Kidney (tissue), 14 donors: ENCODE measurements around the gene SEC11A. TPM values are rescaled to one million over a fixed set of nuclear protein-coding genes. Genes with fewer than 3 reads are reported as not detected.

ENCODE experiments used
- DNase-seq, 5 donors: peaks; one replicate each; pipeline ENCODE4 v3.0.0-alpha.2; 2013 to 2020
- FAIRE-seq: peaks from 2 replicates; lab custom pipeline; 2012; peaks lifted over from hg19 to GRCh38; lab: Jason Lieb, UNC
- H3K27ac ChIP-seq, 2 donors: one replicate each; pipeline ENCODE4 v1.7.0; 2013; ENCODE audit warnings: low read depth in 2 of 2, low read length in 2 of 2, inconsistent platforms in 1 of 2
- H3K27me3 ChIP-seq: one replicate; pipeline ENCODE4 v1.7.1; 2013; ENCODE audit warnings: low read length, inconsistent platforms; ENCODE audit not compliant: control insufficient read depth, insufficient read depth
- H3K36me3 ChIP-seq, 3 donors: one replicate each; pipeline versions ENCODE4 v1.7.0 to v1.7.1; 2013; ENCODE audit warnings: low read length in 3 of 3, control low read depth in 1 of 3, inconsistent platforms in 1 of 3; ENCODE audit not compliant: insufficient read depth in 3 of 3, control insufficient read depth in 2 of 3
- H3K4me1 ChIP-seq, 3 donors: one replicate each; pipeline versions ENCODE4 v1.7.0 to v1.7.1; 2013; ENCODE audit warnings: low read length in 3 of 3, inconsistent platforms in 1 of 3, low read depth in 1 of 3; ENCODE audit not compliant: control insufficient read depth in 2 of 3, insufficient read depth in 2 of 3
- H3K4me3 ChIP-seq, 3 donors: one replicate each; pipeline versions ENCODE4 v1.7.0 to v1.8.1; 2013; ENCODE audit warnings: low read length in 3 of 3, control low read depth in 1 of 3, inconsistent platforms in 1 of 3
- H3K9ac ChIP-seq, 3 donors: one replicate each; pipeline versions ENCODE4 v1.7.0 to v1.7.1; 2013; ENCODE audit warnings: low read length in 3 of 3, control low read depth in 1 of 3, inconsistent platforms in 1 of 3
- H3K9me3 ChIP-seq, 3 donors: one replicate each; pipeline versions ENCODE4 v1.7.0 to v1.7.1; 2013; ENCODE audit warnings: low read length in 3 of 3, control low read depth in 1 of 3, inconsistent platforms in 1 of 3; ENCODE audit not compliant: control insufficient read depth in 2 of 3, insufficient read depth in 1 of 3
- intact Hi-C: fragments of 100-400 bp; cut with DNase I; formaldehyde crosslinking; loops from one replicate; pipeline ENCODE4 v1.11.1; 2022
- polyA plus RNA-seq: library from polyadenylated mRNA; stranded (reverse); fragments of 350-450 nt; fragmentation: Illumina TruSeq; extraction: RNeasy Lipid Tissue Mini Kit (QIAGEN cat#74804); gene quantifications from one replicate; pipeline ENCODE4 v1.2.3, GENCODE V29; 2014; ENCODE audit warnings: low read depth, low replicate concordance; ENCODE audit not compliant: insufficient read depth
- total RNA-seq: library from RNA; stranded (reverse); fragmentation: NEBNext Ultra II Directional; extraction: Animal tissue kit (Norgen Biotek cat#: 25700); gene quantifications from one replicate; pipeline ENCODE4 v1.2.1, GENCODE V29; 2021
- TF ChIP-seq, protein P1 (sequence below): IDR thresholded peaks from 3 replicates; pipeline ENCODE4 v1.5.1; 2012; ENCODE audit warnings: mild to moderate bottlenecking, moderate library complexity, borderline replicate concordance; ENCODE audit not compliant: insufficient read depth; ENCODE audit errors: extremely low read depth
- donor health status: control.
- donor health status: control.
- donor health status: control.
- donor health status: control.
- donor health status: control.
- donor health status: DM: yes; HTN: yes; CAD: no.
- donor health status: Normal renal cell carcinoma (clear cell type).

The SEC11A gene
- total and polyA plus RNA-seq, 2 donors from 2014 or later, result 147 to 161 TPM

DNA sequence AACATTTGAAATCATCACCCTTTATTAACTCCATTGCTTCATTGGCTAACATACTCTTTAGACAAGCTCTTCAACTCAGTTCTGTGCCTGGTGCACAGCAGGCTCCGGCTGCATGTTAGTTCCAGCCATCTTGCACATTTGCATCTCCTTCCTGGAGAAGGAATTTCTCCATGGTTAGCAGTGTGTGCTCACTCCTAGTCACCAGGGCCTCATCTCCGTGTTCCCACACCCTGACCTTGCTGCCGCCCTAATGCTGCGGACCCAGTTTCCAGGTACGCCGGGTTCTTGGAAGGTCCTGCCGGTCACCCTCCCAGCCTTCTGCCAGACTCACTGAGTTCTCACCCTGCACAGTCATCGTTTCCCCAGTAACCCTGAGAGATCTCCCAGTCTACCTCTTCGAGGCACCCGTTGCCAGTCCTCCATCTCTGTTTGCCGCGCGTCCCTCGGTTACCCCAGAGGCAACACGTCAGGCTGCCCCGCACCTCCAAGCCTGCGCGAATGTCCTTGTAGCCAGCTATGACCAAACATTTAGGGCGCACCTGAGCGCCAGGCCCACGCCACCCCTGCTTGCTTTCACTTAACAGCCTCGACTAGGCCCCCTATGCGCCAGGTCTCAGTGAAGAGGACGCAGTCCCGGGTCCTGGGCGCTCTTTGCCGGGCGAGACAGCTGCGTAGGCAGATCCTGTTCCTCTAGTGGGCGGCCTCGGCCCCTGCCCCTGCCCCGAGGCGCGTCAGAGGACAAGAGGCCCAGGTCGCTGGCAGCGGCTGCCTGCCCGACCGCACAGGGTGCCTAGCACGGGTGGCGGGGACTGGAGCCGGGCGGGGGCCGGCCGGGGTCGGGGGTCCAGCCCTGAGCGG is 31.7 kb upstream of the SEC11A start:
- FAIRE-seq, result no peak
- Histone ChIP-seq H3K27me3 (no peaks in the 10 kb centered on the region), H3K4me3 (peak overlapping the region; percentile 53 to 94 (median 77)), H3K9ac (peak overlapping the region; percentile 34 to 96 (median 95)), H3K4me1 (peaks cover 0 to 25% (median 22%) of the 10 kb centered on the region in 3 donors), H3K27ac (peak overlapping the region; percentile 98 to 99), H3K36me3 (no peaks in the 10 kb centered on the region), H3K9me3 (no peaks in the 10 kb centered on the region)
- intact Hi-C loops, result no loop called here
- DNase-seq, result peak; percentile 83 to 94 (median 88)
- TF ChIP-seq, protein P1, sequence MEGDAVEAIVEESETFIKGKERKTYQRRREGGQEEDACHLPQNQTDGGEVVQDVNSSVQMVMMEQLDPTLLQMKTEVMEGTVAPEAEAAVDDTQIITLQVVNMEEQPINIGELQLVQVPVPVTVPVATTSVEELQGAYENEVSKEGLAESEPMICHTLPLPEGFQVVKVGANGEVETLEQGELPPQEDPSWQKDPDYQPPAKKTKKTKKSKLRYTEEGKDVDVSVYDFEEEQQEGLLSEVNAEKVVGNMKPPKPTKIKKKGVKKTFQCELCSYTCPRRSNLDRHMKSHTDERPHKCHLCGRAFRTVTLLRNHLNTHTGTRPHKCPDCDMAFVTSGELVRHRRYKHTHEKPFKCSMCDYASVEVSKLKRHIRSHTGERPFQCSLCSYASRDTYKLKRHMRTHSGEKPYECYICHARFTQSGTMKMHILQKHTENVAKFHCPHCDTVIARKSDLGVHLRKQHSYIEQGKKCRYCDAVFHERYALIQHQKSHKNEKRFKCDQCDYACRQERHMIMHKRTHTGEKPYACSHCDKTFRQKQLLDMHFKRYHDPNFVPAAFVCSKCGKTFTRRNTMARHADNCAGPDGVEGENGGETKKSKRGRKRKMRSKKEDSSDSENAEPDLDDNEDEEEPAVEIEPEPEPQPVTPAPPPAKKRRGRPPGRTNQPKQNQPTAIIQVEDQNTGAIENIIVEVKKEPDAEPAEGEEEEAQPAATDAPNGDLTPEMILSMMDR, result no peak

DNA sequence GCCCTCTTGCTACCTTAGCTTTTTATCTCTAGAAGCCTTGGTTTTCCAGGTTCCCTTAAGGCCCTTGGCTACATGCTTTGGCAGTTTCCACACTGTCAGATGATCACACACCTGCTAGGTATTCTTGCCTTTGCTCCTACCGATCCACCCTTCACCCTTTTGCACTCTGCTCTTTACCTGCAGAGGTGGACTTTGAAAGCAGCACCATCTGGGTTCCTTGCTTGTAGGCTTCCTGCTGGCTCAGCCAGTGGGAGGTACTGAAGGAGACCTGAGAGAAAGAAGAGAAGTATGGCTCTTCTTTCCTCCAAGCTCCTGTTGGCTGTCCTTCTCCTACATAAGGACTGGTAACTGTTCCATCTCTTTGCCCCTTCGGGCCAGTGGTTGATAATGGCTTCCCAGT is 25.2 kb upstream of the SEC11A start:
- TF ChIP-seq, protein P1, result no peak
- H3K9ac ChIP-seq, result no peak overlapping the region
- no peak for FAIRE-seq

DNA sequence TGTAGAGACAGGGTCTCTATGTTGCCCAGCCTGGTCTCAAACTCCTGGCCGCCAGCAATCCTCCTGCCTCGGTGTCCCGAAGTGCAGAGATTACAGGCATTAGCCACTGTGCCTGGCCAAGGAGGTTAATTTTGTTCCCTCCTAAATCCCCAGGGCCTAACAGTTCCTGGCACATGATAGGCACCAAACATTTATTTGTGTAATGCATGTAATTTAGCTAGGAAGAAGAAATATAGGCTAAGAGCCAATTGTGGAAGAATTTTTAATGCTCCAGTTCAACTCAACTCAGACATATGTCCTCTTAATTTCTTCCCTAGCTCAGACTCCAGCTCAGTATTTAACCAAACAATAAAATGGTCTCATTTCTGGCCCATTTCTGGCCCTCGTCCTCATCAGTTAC is 24.8 kb upstream of the SEC11A start:
- H3K27ac ChIP-seq, result peak overlapping the region in 1 of 2 donors; percentile 20
- TF ChIP-seq, protein P1, result no peak
- no peaks in the 10 kb centered on the region for H3K9me3 ChIP-seq
- peaks cover 0 to 12% (median 6%) of the 10 kb centered on the region in 3 donors for H3K4me1 ChIP-seq
- no peak overlapping the region for H3K9ac ChIP-seq
- no peaks in the 10 kb centered on the region for H3K27me3 ChIP-seq
- FAIRE-seq (no peak), DNase-seq (no peak)
- intact Hi-C loops, result no loop called here
- no peaks in the 10 kb centered on the region for H3K36me3 ChIP-seq
- no peak overlapping the region for H3K4me3 ChIP-seq

More for the DNA sequence above, 25.2 kb upstream of the SEC11A start:
- Histone ChIP-seq H3K36me3 (no peaks in the 10 kb centered on the region), H3K9me3 (no peaks in the 10 kb centered on the region), H3K4me1 (peaks cover 0 to 14% (median 6%) of the 10 kb centered on the region in 3 donors), H3K27ac (peak overlapping the region in 1 of 2 donors; percentile 20), H3K27me3 (no peaks in the 10 kb centered on the region), H3K4me3 (no peak overlapping the region)
- DNase-seq, result no peak
- intact Hi-C loops, result no loop called here
